ENCODE measurements around the gene DYNC1H1.

The DYNC1H1 gene

GRCh38 chr14:101956179-101956885 lies 8.0 kb upstream of the DYNC1H1 start:
- Histone ChIP-seq H3K4me1 (ENCODE audit: control insufficient read depth, insufficient read depth, low read length) (peaks cover 2% of the 10 kb centered on the region), H3K9ac (ENCODE audit: low read length in 2 of 2) (no peak overlapping the region)

DNA sequence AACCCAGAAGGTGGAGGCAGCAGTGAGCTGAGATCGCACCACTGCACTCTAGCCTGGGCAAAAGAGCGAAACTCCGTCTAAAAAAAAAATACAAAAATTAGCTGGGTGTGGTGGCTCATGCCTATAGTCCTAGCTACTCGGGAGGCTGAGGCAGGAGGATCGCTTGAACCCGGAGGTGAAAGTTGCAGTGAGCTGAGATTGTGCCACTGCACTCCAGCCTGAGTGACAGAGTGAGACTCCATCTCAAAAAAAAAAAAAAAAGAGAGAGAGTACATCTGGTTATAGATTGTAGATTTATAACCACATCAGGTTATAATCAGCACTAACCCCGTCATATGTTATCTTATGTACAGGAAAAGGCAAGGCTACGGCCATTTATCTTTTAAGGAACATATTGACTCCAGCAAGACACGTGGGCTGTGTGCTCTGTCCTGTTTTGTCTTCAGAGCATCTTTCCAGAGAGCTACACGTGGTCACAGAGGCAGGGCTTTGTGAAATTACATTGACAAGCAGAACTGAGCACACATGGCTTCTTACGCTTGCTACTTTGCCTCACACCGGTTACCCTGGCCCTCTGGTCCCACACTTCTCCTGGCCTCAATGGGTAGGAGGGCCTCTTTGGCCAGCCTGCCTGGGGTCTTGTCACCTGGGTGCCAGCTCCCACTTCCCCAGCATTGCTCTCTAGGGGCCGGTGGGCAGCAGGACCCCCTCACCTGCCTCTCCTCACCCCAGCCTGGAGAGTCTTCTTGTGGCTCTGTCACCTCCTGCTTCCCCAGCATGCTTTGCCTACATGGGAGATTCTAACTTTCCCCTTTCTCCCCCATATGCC lies 6.8 kb upstream of the DYNC1H1 start:
- Histone ChIP-seq H3K36me3 (ENCODE audit: control insufficient read depth in 2 of 2, insufficient read depth in 2 of 2, low read length in 2 of 2) (no peaks in the 10 kb centered on the region), H3K9ac (ENCODE audit: low read length in 2 of 2) (no peak overlapping the region), H3K9me3 (ENCODE audit: control insufficient read depth in 2 of 2, low read length in 2 of 2) (no peaks in the 10 kb centered on the region), H3K4me3 (ENCODE audit: low read length in 2 of 2) (no peak overlapping the region), H3K27me3 (ENCODE audit: control insufficient read depth in 1 of 2, insufficient read depth in 2 of 2, low read length in 2 of 2) (no peaks in the 10 kb centered on the region), H3K27ac (ENCODE audit: low read length) (no peak overlapping the region), H3K4me1 (ENCODE audit: control insufficient read depth, insufficient read depth, low read length) (peaks cover 10% of the 10 kb centered on the region)

More at GRCh38 chr14:101956179-101956885, 8.0 kb upstream of the DYNC1H1 start:
- Histone ChIP-seq H3K36me3 (ENCODE audit: control insufficient read depth in 2 of 2, insufficient read depth in 2 of 2, low read length in 2 of 2) (no peaks in the 10 kb centered on the region), H3K27me3 (ENCODE audit: control insufficient read depth in 1 of 2, insufficient read depth in 2 of 2, low read length in 2 of 2) (no peaks in the 10 kb centered on the region), H3K4me3 (ENCODE audit: low read length in 2 of 2) (no peak overlapping the region), H3K9me3 (ENCODE audit: control insufficient read depth in 2 of 2, low read length in 2 of 2) (no peaks in the 10 kb centered on the region), H3K27ac (ENCODE audit: low read length) (no peak overlapping the region)

DNA sequence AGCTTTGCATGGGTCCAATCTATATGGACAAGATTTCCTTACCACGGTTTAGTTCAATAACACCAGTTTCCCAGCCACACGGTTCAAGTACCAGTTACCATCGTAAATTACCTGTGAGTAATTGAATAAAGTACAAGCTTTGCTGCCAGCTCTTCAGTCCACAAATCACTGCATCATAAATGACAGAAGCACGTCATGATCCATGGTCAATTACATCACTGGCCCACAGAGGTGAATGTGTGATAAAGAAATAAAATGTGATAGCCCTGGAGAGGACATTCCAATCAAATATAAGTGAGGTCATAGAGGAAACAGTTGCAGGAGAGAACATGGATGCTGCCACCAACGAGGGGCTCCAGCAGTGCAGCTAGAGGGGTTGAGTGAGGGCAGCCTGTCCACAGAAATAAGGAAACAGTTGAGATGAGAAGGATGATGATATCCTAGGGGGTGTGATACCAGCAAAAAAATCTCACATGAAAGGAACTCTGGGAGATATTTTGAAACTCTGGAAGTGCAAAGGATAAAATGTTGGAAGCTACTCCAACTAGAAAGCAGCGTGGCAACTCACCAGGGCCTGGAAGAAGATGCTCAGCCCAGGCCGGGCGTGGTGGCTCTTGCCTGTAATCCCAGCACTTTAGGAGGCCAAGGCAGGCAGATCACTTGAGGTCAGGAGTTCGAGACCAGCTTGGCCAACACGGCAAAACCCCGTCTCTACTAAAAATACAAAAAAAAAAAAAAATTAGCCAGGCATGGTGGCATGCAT lies 5.8 kb upstream of the DYNC1H1 start:
- Histone ChIP-seq H3K9ac (ENCODE audit: low read length in 2 of 2) (no peak overlapping the region), H3K36me3 (ENCODE audit: control insufficient read depth in 2 of 2, insufficient read depth in 2 of 2, low read length in 2 of 2) (no peaks in the 10 kb centered on the region), H3K4me3 (ENCODE audit: low read length in 2 of 2) (no peak overlapping the region), H3K27ac (ENCODE audit: low read length) (no peak overlapping the region), H3K27me3 (ENCODE audit: control insufficient read depth in 1 of 2, insufficient read depth in 2 of 2, low read length in 2 of 2) (no peaks in the 10 kb centered on the region), H3K4me1 (ENCODE audit: control insufficient read depth, insufficient read depth, low read length) (peaks cover 17% of the 10 kb centered on the region), H3K9me3 (ENCODE audit: control insufficient read depth in 2 of 2, low read length in 2 of 2) (no peaks in the 10 kb centered on the region)

DNA sequence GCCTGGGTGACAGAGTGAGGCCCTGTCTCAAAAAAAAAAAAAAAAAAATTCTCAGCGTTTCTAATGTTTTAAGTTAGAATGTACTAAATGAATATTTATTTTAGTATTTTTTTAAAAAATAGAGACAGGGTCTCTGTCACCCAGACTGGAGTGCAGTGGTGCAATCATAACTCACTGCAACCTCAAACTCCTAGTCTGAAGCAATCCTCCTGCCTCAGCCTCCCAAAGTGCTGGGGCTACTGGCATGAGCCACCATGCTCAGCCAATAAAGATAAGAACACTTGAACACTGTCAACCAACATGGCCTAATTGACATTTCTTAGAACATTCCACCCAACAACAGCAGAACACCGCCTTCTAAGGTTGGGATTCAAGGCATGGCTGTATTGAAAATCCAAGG lies 5.1 kb upstream of the DYNC1H1 start:
- Histone ChIP-seq H3K4me3 (ENCODE audit: low read length in 2 of 2) (no peak overlapping the region), H3K9me3 (ENCODE audit: control insufficient read depth in 2 of 2, low read length in 2 of 2) (no peaks in the 10 kb centered on the region), H3K27ac (ENCODE audit: low read length) (no peak overlapping the region), H3K36me3 (ENCODE audit: control insufficient read depth in 2 of 2, insufficient read depth in 2 of 2, low read length in 2 of 2) (no peaks in the 10 kb centered on the region), H3K9ac (ENCODE audit: low read length in 2 of 2) (no peak overlapping the region), H3K27me3 (ENCODE audit: control insufficient read depth in 1 of 2, insufficient read depth in 2 of 2, low read length in 2 of 2) (no peaks in the 10 kb centered on the region), H3K4me1 (ENCODE audit: control insufficient read depth, insufficient read depth, low read length) (peaks cover 24% of the 10 kb centered on the region)

DNA sequence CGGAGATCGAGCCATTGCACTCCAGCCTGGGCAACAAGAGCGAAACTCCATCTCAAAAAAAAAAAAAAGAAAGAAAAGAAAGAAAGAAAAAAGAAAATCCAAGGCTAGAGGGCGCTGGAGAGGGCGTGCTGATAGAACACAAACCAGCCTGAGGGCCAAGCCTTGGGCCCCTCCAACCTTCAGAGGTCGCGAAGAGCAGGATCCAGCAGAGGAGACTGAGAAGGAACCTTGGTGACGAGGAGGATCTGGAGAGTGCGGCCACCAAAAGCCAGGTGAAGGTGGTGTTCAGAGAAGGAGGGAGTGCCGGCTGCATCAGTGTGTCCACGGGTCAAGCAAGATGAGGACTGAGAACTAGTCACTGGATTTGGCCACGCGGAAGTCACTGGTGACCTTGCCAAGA lies 4.1 kb upstream of the DYNC1H1 start:
- no peaks in the 10 kb centered on the region for H3K27me3 ChIP-seq (ENCODE audit: control insufficient read depth in 1 of 2, insufficient read depth in 2 of 2, low read length in 2 of 2)
- H3K4me3 ChIP-seq (ENCODE audit: low read length in 2 of 2), result no peak overlapping the region
- no peaks in the 10 kb centered on the region for H3K36me3 ChIP-seq (ENCODE audit: control insufficient read depth in 2 of 2, insufficient read depth in 2 of 2, low read length in 2 of 2)
- H3K9ac ChIP-seq (ENCODE audit: low read length in 2 of 2), result no peak overlapping the region
- H3K27ac ChIP-seq (ENCODE audit: low read length), result no peak overlapping the region
- no peaks in the 10 kb centered on the region for H3K9me3 ChIP-seq (ENCODE audit: control insufficient read depth in 2 of 2, low read length in 2 of 2)
- H3K4me1 ChIP-seq (ENCODE audit: control insufficient read depth, insufficient read depth, low read length), result peaks cover 24% of the 10 kb centered on the region

GRCh38 chr14:101961011-101961721 lies 3.2 kb upstream of the DYNC1H1 start:
- no peaks in the 10 kb centered on the region for H3K36me3 ChIP-seq (ENCODE audit: control insufficient read depth in 2 of 2, insufficient read depth in 2 of 2, low read length in 2 of 2)
- no peaks in the 10 kb centered on the region for H3K27me3 ChIP-seq (ENCODE audit: control insufficient read depth in 1 of 2, insufficient read depth in 2 of 2, low read length in 2 of 2)
- peaks cover 32% of the 10 kb centered on the region for H3K4me1 ChIP-seq (ENCODE audit: control insufficient read depth, insufficient read depth, low read length)
- no peak overlapping the region for H3K9ac ChIP-seq (ENCODE audit: low read length in 2 of 2)
- H3K9me3 ChIP-seq (ENCODE audit: control insufficient read depth in 2 of 2, low read length in 2 of 2), result no peaks in the 10 kb centered on the region
- H3K27ac ChIP-seq (ENCODE audit: low read length), result no peak overlapping the region
- no peak overlapping the region for H3K4me3 ChIP-seq (ENCODE audit: low read length in 2 of 2)

DNA sequence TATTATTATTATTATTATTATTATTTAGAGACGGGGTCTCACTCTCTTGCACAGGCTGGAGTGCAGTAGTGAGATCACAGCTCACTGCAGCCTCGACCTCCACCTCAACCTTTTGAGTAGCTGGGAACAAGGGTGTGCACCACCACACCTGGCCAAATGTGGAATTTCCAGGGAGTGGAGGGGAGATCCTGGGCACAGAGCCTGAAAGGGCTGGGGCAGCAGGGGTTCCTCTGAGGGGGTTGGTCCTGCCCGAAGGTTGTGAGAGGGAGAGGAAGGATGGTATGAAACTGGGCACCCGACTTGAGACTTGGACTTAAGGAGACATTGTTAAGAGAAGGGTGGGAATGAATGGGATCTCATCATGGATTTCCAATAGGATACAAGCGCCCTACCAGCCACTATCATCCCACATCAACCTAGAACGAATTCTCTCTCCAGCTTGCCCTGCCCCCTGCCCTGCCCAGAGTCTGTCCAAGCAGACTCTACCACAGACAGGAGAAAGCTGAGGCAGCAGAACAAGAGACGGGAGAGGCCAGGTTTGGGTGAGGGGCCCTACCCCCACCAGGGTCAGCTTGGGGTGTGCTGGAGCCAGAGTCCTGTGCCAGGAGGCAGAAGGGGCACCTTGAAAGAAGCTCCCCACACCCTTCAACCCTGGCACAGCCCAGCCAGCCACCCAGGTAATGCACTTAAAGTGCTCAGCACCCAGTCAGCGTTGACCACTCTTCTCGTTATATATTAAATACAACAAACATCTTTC lies 2.4 kb upstream of the DYNC1H1 start:
- Histone ChIP-seq H3K36me3 (ENCODE audit: control insufficient read depth in 2 of 2, insufficient read depth in 2 of 2, low read length in 2 of 2) (no peaks in the 10 kb centered on the region), H3K4me1 (ENCODE audit: control insufficient read depth, insufficient read depth, low read length) (peaks cover 32% of the 10 kb centered on the region), H3K9ac (ENCODE audit: low read length in 2 of 2) (peak overlapping the region; percentile 21 to 51), H3K9me3 (ENCODE audit: control insufficient read depth in 2 of 2, low read length in 2 of 2) (no peaks in the 10 kb centered on the region), H3K27ac (ENCODE audit: low read length) (peak overlapping the region; percentile 55), H3K27me3 (ENCODE audit: control insufficient read depth in 1 of 2, insufficient read depth in 2 of 2, low read length in 2 of 2) (no peaks in the 10 kb centered on the region), H3K4me3 (ENCODE audit: low read length in 2 of 2) (no peak overlapping the region)

GRCh38 chr14:101962503-101962874 lies 1.9 kb upstream of the DYNC1H1 start:
- H3K4me3 ChIP-seq (ENCODE audit: low read length in 2 of 2), result peak overlapping the region in 1 of 2 donors; percentile 35
- H3K9me3 ChIP-seq (ENCODE audit: control insufficient read depth in 2 of 2, low read length in 2 of 2), result no peaks in the 10 kb centered on the region
- H3K4me1 ChIP-seq (ENCODE audit: control insufficient read depth, insufficient read depth, low read length), result peaks cover 32% of the 10 kb centered on the region
- H3K27ac ChIP-seq (ENCODE audit: low read length), result peak overlapping the region; percentile 55
- peak overlapping the region; percentile 21 to 51 for H3K9ac ChIP-seq (ENCODE audit: low read length in 2 of 2)
- no peaks in the 10 kb centered on the region for H3K36me3 ChIP-seq (ENCODE audit: control insufficient read depth in 2 of 2, insufficient read depth in 2 of 2, low read length in 2 of 2)
- no peaks in the 10 kb centered on the region for H3K27me3 ChIP-seq (ENCODE audit: control insufficient read depth in 1 of 2, insufficient read depth in 2 of 2, low read length in 2 of 2)

GRCh38 chr14:101963052-101963451 lies 1.3 kb upstream of the DYNC1H1 start:
- H3K27ac ChIP-seq (ENCODE audit: low read length), result peak overlapping the region; percentile 55
- H3K4me3 ChIP-seq (ENCODE audit: low read length in 2 of 2), result no peak overlapping the region
- H3K4me1 ChIP-seq (ENCODE audit: control insufficient read depth, insufficient read depth, low read length), result peaks cover 34% of the 10 kb centered on the region
- no peaks in the 10 kb centered on the region for H3K27me3 ChIP-seq (ENCODE audit: control insufficient read depth in 1 of 2, insufficient read depth in 2 of 2, low read length in 2 of 2)
- H3K36me3 ChIP-seq (ENCODE audit: control insufficient read depth in 2 of 2, insufficient read depth in 2 of 2, low read length in 2 of 2), result no peaks in the 10 kb centered on the region
- H3K9me3 ChIP-seq (ENCODE audit: control insufficient read depth in 2 of 2, low read length in 2 of 2), result no peaks in the 10 kb centered on the region
- peak overlapping the region in 1 of 2 donors; percentile 51 for H3K9ac ChIP-seq (ENCODE audit: low read length in 2 of 2)
